Keratinocyte (primary cell): ENCODE results near the gene ADARB2.

Experiments
- EZH2 ChIP-seq: IDR thresholded peaks from one replicate; pipeline ENCODE4 v1.6.1; 2012; ENCODE audit warnings: inconsistent platforms, mild to moderate bottlenecking, low read length, moderate library complexity
- TF ChIP-seq, protein P1 (sequence below), 3 experiments: IDR thresholded peaks in 1 of 3; conservative IDR thresholded peaks in 1 of 3; optimal IDR thresholded peaks in 1 of 3; 2 replicates in 2 of 3; 3 replicates in 1 of 3; pipeline versions ENCODE3 to v1.5.1; 2011; ENCODE audit warnings: low read length in 3 of 3, mild to moderate bottlenecking in 3 of 3, moderate library complexity in 2 of 3, control low read depth in 1 of 3, inconsistent platforms in 1 of 3; ENCODE audit not compliant: insufficient read depth in 2 of 3; ENCODE audit errors: extremely low read depth in 1 of 3

DNA sequence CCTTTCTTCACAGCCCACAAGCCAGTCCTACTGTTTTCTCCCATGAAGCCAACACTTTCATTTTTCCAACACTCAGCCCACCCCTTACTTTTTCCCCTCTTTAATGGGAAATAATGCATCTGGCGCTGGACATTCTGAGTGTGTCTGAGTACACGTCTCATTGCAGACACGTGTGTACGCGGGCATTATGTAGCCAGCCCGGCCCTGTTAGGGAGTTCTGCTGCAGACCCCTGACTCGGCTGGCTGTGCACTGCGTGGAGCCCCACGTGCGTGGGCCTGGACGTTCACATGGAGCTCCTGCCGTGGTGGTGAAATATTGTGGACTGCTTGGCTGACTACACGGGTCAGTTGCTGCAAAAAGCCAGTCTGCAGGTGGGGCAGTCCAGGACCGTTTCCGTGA, 233.0 kb downstream of the ADARB2 start:
- TF ChIP-seq EZH2: no peak
- TF ChIP-seq, protein P1, sequence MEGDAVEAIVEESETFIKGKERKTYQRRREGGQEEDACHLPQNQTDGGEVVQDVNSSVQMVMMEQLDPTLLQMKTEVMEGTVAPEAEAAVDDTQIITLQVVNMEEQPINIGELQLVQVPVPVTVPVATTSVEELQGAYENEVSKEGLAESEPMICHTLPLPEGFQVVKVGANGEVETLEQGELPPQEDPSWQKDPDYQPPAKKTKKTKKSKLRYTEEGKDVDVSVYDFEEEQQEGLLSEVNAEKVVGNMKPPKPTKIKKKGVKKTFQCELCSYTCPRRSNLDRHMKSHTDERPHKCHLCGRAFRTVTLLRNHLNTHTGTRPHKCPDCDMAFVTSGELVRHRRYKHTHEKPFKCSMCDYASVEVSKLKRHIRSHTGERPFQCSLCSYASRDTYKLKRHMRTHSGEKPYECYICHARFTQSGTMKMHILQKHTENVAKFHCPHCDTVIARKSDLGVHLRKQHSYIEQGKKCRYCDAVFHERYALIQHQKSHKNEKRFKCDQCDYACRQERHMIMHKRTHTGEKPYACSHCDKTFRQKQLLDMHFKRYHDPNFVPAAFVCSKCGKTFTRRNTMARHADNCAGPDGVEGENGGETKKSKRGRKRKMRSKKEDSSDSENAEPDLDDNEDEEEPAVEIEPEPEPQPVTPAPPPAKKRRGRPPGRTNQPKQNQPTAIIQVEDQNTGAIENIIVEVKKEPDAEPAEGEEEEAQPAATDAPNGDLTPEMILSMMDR (optimal IDR thresholded peaks at IDR 0.05 in 1 of 3, IDR thresholded peaks at IDR 0.05 in 1 of 3, conservative IDR thresholded peaks at IDR 0.05 in 1 of 3; ENCODE audit: extremely low read depth in 1 of 3, insufficient read depth in 2 of 3, low read length in 3 of 3): no peak
